Measurements from ENCODE around the gene DPP6. TPM values are rescaled to one million over a fixed set of nuclear protein-coding genes. Genes with fewer than 3 reads are reported as not detected.

DPP6 gene
- total and polyA plus RNA-seq, 2 of the 8 experiments (the other 6 are each of a cell fraction or from before 2014, with no cell fraction given) = 4.7 to 6.8 TPM

DNA sequence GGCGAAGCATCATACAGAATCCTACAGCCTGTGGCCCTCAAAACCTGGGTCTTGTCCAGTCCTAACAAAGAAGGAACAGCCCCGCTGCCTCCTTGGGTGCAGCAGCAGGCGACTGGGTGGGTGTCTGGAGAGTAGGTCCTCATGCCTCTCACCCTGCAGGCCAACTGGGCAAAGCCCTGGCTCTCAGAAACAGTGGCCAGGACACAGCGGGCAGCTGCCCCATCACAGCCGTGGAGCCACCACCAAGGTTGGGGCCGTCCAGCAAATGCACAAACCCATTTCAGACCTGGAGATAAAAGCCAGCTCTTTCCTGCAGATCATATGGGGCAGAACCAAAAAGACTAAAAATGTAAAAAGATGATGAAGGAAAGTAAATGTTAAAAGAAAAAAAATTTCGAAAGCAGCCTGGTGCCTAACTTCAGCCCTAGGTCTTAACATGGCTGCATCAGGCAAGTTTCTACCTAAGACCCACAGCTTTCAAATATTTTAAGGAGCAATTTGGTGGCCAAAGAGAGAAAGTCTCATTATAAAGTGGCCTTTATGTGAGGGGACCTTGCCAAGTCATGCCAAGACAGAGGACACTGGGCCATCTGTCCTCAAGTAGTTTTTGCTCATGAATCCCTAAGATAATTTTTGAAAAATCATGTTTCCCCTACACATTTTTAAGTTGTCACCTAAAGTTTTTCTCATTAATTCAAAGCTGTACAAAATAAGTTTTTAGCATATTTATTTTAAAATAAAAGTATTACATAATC is 808.6 kb downstream of the DPP6 start (continued):
- no peak for TF ChIP-seq BRCA1 (IDR thresholded peaks at IDR 0.05; ENCODE audit: low read depth, low read length)
- TF ChIP-seq SP2 (IDR thresholded peaks at IDR 0.05; ENCODE audit: low read length) = no peak
